Right lobe of liver (tissue), 4 donors: ENCODE data around the gene ERCC2.

Source experiments
- POLR2A ChIP-seq: fragments of 450-650 bp; IDR thresholded peaks from one replicate; pipeline ENCODE4 v1.6.1; 2017; ENCODE audit warnings: antibody characterized with exemption, mild to moderate bottlenecking
- TF ChIP-seq, protein P1 (sequence below), 4 donors: fragments of 200-600 bp in 3 of 4; fragments of 450-650 bp in 1 of 4; IDR thresholded peaks; one replicate each; pipeline versions ENCODE4 v1.5.1 to v1.8.0; 2016 to 2022; ENCODE audit warnings: antibody characterized with exemption in 4 of 4, mild to moderate bottlenecking in 2 of 4
- donor health status: DM: no; HTN: no; CAD: no.
- donor health status: DM: no; HTN: no; CAD: no.
- donor health status: DM: no; HTN: yes; CAD: no.

DNA sequence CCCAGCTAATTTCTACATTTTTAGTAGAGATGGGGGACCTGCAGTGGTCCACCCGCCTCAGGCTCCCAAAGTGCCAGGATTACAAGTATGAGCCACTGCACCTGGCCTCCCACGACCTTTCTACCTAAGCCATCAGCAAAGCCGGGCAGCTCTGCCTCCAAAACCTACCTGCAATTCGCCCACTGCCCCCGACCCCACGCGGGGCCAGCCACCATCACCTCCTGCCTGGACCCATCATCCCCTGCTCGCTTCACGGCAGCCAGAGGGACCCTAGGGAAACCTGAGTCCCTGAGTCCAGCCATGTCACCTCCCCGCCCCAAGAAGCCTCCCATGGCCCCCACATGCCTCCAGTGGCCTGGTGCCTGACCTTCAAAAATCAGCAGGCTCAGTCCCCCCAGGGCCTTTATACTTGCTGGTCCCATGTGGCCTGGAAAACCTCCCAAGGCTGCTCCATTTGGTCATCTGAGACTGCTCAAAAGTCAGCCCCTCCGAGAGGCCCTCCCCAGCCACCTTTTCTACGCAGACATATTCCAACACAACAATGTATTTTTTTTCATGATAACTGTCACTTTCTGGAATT lies 12.1 kb downstream of the ERCC2 start:
- TF ChIP-seq, protein P1, sequence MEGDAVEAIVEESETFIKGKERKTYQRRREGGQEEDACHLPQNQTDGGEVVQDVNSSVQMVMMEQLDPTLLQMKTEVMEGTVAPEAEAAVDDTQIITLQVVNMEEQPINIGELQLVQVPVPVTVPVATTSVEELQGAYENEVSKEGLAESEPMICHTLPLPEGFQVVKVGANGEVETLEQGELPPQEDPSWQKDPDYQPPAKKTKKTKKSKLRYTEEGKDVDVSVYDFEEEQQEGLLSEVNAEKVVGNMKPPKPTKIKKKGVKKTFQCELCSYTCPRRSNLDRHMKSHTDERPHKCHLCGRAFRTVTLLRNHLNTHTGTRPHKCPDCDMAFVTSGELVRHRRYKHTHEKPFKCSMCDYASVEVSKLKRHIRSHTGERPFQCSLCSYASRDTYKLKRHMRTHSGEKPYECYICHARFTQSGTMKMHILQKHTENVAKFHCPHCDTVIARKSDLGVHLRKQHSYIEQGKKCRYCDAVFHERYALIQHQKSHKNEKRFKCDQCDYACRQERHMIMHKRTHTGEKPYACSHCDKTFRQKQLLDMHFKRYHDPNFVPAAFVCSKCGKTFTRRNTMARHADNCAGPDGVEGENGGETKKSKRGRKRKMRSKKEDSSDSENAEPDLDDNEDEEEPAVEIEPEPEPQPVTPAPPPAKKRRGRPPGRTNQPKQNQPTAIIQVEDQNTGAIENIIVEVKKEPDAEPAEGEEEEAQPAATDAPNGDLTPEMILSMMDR (IDR thresholded peaks at IDR 0.05), result no peak
- no peak for TF ChIP-seq POLR2A
